Measurements from ENCODE around the gene WDR55.

Gene WDR55

DNA sequence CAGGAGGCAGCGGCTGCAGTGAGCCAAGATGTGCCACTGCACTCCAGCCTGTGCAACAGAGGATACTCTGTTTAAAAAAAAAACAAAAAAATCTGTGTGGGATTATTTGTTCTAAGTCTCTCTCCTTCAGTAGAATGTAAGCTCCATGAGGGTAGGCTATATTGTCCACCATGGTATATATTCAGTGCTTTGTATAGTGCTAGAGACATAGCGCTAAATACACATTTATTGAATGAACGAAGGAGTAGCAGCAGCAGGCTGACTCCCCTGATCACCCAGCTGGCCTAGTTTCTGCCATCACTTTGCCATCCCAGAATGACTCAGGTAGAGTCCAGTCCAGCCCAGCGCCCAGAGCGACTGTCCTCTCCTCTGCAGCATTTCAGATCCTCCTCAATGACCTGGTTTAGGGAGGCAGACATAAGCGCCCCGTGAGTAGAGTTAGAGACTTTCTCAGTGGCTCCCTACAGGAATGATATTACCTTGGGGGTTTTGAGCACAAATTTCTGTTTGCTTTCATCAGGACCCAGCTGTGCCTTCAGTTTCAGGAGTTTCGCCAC is 25.8 kb downstream of the WDR55 start:
- Histone ChIP-seq H3K27ac (ENCODE audit: insufficient read depth in 1 of 2, low read depth in 1 of 2, low read length in 2 of 2, poor library complexity in 1 of 2, severe bottlenecking in 2 of 2) (peak overlapping the region; percentile 78 to 92), H3K9me3 (ENCODE audit: control extremely low read depth in 1 of 5, control insufficient read depth in 4 of 5, insufficient read depth in 2 of 5, low read depth in 1 of 5, low read length in 4 of 5) (no peaks in the 10 kb centered on the region), H3K4me1 (ENCODE audit: control extremely low read depth in 1 of 4, control insufficient read depth in 4 of 4, insufficient read depth in 4 of 4, low read length in 3 of 4) (peaks cover 12 to 18% (median 15%) of the 10 kb centered on the region in 4 experiments), H3K4me3 (ENCODE audit: control insufficient read depth in 1 of 7, extremely low read depth in 1 of 7, insufficient read depth in 4 of 7, low read depth in 2 of 7, low read length in 6 of 7) (peak overlapping the region; percentile 75 to 96 (median 92)), H3K27me3 (replicated peaks in 2 of 5; ENCODE audit: control insufficient read depth in 4 of 5, insufficient read depth in 5 of 5, low read length in 4 of 5) (no peaks in the 10 kb centered on the region), H3K36me3 (ENCODE audit: control insufficient read depth in 4 of 4, insufficient read depth in 4 of 4, low read length in 3 of 4) (peaks cover 11 to 35% (median 27%) of the 10 kb centered on the region in 4 experiments)
- ChIA-PET CTCF (interaction anchor here (0.6 to 1.5 kb wide), 10 partner anchors 10 to 481 kb away, joined by 3 to 5 read pairs (median 3); partner anchors contain the start of genes ANKHD1, EIF4EBP3, IK and NDUFA2), POLR2A (interaction anchor here (1.1 to 1.2 kb wide), 2 partner anchors 11 to 43 kb away, joined by 4 to 5 read pairs; partner anchors contain the start of genes IK and NDUFA2)
- whole genome bisulfite sequencing (ENCODE audit: insufficient coverage) = 58% methylated on average over 8 of the region's 8 CpGs
- no peak for DNase-seq

DNA sequence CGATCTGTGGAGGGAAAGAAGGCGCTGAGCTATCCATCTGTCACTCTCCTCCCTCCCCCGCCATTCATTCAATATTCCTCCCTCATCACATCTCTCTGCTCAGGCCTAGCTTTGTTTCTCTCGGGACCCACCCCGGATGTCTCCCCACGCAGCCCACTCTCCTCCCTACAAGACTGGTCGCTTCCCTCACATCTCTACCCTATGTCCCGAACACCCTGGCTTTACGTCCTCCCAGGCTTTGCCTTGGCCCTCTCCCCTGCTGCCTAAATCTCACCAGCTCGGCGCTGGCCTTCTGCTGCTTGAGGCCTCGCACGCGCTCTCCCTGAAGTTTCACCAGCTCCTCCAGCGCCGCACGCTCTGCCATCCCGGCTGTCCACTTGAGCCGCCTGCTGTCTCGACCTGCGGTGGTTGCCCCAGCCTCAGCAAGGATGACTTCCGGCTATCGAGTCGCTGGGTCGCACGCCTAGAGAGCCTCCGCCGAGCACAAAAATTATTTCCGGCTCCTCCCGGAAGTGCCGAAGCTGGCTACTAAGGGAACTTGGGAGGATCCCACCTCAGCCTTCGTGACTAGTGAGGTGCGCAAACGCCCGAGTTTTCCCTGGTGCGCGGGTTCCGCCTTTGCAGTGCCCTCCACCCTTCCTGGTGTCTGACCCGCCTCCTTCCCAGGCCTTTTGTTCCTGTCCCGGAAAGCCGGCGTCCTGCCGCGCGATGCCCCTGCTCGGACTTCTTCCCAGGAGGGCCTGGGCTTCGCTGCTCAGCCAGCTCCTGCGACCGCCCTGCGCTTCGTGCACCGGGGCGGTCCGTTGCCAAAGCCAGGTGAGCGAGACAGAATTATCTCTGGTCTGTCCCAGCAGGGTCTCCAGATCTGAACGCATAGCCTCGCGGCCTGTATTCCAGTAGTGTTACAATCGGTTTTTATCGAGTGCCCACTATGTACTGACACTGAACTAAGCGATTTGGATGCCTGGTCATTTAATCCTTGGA is 26.5 kb downstream of the WDR55 start, which contains the start of the genes HARS1 and HARS2:
HARS1 (minus strand) TSS at position 430 of the 984 bp plus-strand sequence; CDS start at position 364, 66 bp downstream.
HARS2 (plus strand) TSS at position 515 of the 984 bp plus-strand sequence; CDS start at position 709, 194 bp downstream.
- peaks cover 16 to 42% (median 35%) of the 10 kb centered on the region in 4 experiments for H3K36me3 ChIP-seq (ENCODE audit: control insufficient read depth in 4 of 4, insufficient read depth in 4 of 4, low read length in 3 of 4)
- POLR2A ChIA-PET = interaction anchor here (0.6 to 1.2 kb wide), 5 partner anchors 10 to 203 kb away, joined by 3 to 5 read pairs (median 4); partner anchors contain the start of genes IK and NDUFA2

DNA sequence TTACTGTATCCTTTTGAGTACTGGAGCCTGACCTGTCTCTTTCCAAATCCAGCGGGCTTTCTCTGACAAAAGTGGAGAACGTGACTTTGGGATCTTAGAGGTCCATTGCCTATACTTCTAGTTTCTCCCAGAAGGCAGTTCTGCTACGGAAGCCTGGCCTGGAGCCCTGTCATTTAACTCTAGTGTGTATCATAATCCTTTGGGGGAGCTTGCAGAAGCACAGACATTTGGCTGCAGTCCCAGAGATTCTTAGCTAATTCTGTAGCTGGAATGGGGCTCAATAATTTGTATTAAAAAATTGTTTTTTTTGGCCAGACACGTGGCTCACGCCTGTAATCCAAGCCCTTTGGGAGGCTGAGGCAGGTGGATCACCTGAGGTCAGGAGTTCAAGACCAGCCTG is 29.6 kb downstream of the WDR55 start:
- POLR2A ChIA-PET = no interaction called here
- peaks cover 12 to 18% (median 15%) of the 10 kb centered on the region in 4 experiments for H3K4me1 ChIP-seq (ENCODE audit: control extremely low read depth in 1 of 4, control insufficient read depth in 4 of 4, insufficient read depth in 4 of 4, low read length in 3 of 4)
- H3K4me3 ChIP-seq (ENCODE audit: control insufficient read depth in 1 of 7, extremely low read depth in 1 of 7, insufficient read depth in 4 of 7, low read depth in 2 of 7, low read length in 6 of 7) = no peak overlapping the region
- WGBS (ENCODE audit: insufficient coverage) = 100% methylated on average over 5 of the region's 5 CpGs
- H3K27ac ChIP-seq (ENCODE audit: insufficient read depth in 1 of 2, low read depth in 1 of 2, low read length in 2 of 2, poor library complexity in 1 of 2, severe bottlenecking in 2 of 2) = no peak overlapping the region
- CTCF ChIA-PET = interaction anchor here (0.6 to 1.6 kb wide), 2 partner anchors 10 to 31 kb away, joined by 3 read pairs; no protein-coding TSS in a partner anchor
- H3K27me3 ChIP-seq (replicated peaks in 2 of 5; ENCODE audit: control insufficient read depth in 4 of 5, insufficient read depth in 5 of 5, low read length in 4 of 5) = no peaks in the 10 kb centered on the region
- DNase-seq = no peak
- H3K9me3 ChIP-seq (ENCODE audit: control extremely low read depth in 1 of 5, control insufficient read depth in 4 of 5, insufficient read depth in 2 of 5, low read depth in 1 of 5, low read length in 4 of 5) = no peaks in the 10 kb centered on the region
- peaks cover 35 to 62% (median 52%) of the 10 kb centered on the region in 4 experiments for H3K36me3 ChIP-seq (ENCODE audit: control insufficient read depth in 4 of 4, insufficient read depth in 4 of 4, low read length in 3 of 4)

More for the DNA sequence above, 26.5 kb downstream of the WDR55 start, which contains the start of the genes HARS1 and HARS2:
- Histone ChIP-seq H3K4me1 (ENCODE audit: control extremely low read depth in 1 of 4, control insufficient read depth in 4 of 4, insufficient read depth in 4 of 4, low read length in 3 of 4) (peaks cover 12 to 18% (median 15%) of the 10 kb centered on the region in 4 experiments), H3K4me3 (ENCODE audit: control insufficient read depth in 1 of 7, extremely low read depth in 1 of 7, insufficient read depth in 4 of 7, low read depth in 2 of 7, low read length in 6 of 7) (peak within 1 kb of the TSS; percentile 75 to 96 (median 92)), H3K27ac (ENCODE audit: insufficient read depth in 1 of 2, low read depth in 1 of 2, low read length in 2 of 2, poor library complexity in 1 of 2, severe bottlenecking in 2 of 2) (peak within 1 kb of the TSS; percentile 78 to 92), H3K27me3 (replicated peaks in 2 of 5; ENCODE audit: control insufficient read depth in 4 of 5, insufficient read depth in 5 of 5, low read length in 4 of 5) (no peaks in the 10 kb centered on the region), H3K9me3 (ENCODE audit: control extremely low read depth in 1 of 5, control insufficient read depth in 4 of 5, insufficient read depth in 2 of 5, low read depth in 1 of 5, low read length in 4 of 5) (no peaks in the 10 kb centered on the region)
- DNase-seq = peak; percentile 82 to 91 (median 84)
- CTCF ChIA-PET = interaction anchor here (0.6 to 1.5 kb wide), 11 partner anchors 10 to 482 kb away, joined by 3 to 5 read pairs (median 3); partner anchors contain the start of genes ANKHD1, EIF4EBP3, IK and NDUFA2
- 0% methylated on average over 56 of the region's 61 CpGs for WGBS (ENCODE audit: insufficient coverage)

DNA sequence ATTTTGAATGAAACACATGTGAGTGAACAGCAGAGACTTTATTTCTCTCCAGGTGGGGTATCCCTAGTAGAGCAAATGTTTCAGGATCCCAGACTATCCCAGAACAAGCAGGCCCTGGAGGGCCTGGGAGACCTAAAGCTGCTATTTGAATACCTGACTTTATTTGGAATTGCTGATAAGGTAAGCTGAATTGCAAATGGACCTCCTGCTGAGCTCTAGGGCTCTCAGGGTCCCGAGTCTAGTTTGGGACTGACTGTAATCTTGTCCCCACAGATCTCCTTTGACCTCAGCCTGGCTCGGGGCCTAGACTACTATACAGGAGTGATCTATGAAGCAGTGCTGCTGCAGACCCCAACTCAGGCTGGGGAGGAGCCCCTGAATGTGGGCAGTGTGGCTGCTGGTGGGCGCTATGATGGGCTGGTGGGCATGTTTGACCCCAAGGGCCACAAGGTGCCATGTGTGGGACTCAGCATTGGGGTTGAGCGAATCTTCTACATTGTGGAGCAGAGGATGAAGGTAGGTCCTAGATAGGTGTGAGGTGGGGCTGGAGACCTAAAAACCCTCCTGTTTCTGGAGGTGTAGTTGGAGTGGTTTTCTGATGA is 32.3 kb downstream of the WDR55 start:
- CTCF ChIA-PET = interaction anchor here (0.9 kb wide), 1 partner anchor 14 kb away, joined by 3 read pairs; no protein-coding TSS in a partner anchor
- Histone ChIP-seq H3K4me1 (ENCODE audit: control extremely low read depth in 1 of 4, control insufficient read depth in 4 of 4, insufficient read depth in 4 of 4, low read length in 3 of 4) (peaks cover 15 to 25% (median 18%) of the 10 kb centered on the region in 4 experiments), H3K9me3 (ENCODE audit: control extremely low read depth in 1 of 5, control insufficient read depth in 4 of 5, insufficient read depth in 2 of 5, low read depth in 1 of 5, low read length in 4 of 5) (no peaks in the 10 kb centered on the region), H3K27me3 (replicated peaks in 2 of 5; ENCODE audit: control insufficient read depth in 4 of 5, insufficient read depth in 5 of 5, low read length in 4 of 5) (no peaks in the 10 kb centered on the region), H3K36me3 (ENCODE audit: control insufficient read depth in 4 of 4, insufficient read depth in 4 of 4, low read length in 3 of 4) (peaks cover 39 to 64% (median 57%) of the 10 kb centered on the region in 4 experiments), H3K27ac (ENCODE audit: insufficient read depth in 1 of 2, low read depth in 1 of 2, low read length in 2 of 2, poor library complexity in 1 of 2, severe bottlenecking in 2 of 2) (no peak overlapping the region), H3K4me3 (ENCODE audit: control insufficient read depth in 1 of 7, extremely low read depth in 1 of 7, insufficient read depth in 4 of 7, low read depth in 2 of 7, low read length in 6 of 7) (no peak overlapping the region)
- POLR2A ChIA-PET = no interaction called here
- WGBS (ENCODE audit: insufficient coverage) = 96% methylated on average over 3 of the region's 4 CpGs
- no peak for DNase-seq

DNA sequence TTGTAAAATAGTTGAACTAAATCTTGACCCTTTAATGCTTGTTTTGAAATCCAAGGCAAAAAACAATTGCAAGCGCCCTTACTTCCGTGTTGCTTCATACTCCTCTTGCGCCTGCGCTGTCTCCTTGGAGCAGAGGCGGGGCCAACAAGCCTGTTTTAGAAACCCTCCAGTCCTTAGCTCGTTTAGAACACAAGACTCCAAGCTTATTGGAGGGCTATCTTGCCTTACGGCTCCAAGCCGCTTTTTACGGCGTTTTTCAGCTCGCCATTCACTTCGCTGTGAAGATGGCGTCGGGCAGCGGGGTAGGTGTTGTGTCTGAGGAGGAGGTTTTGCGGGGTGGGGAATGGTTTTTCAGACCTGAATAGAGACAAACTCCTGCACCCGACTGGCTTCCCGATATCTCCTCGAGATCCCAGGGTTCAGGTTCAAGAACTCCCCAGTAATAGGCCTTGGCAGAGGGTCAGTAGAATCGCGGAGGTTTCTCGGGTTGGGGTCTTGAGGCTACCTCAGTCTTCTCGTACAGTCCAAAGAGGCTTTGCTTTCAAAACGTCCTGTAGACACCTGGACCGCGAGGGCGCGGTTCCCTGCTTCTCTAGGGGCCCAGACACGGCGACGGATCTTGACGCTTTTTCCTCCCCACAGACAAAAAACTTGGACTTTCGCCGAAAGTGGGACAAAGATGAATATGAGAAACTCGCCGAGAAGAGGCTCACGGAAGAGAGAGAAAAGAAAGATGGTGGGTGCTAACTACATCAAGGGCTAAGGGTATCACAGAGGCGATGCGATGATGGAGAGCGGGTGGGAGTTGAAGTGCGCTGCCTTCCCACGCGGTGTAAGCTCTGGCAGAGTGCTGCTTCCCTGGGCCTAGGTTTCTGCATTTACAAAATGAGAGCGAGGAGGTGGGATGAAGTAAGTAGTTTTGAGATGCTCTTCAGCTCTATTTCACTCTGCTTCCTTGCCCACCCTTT is 35.8 kb downstream of the WDR55 start, which contains the start of gene ZMAT2:
ZMAT2 (plus strand) TSS at position 271 of the 968 bp plus-strand sequence; CDS start at position 285, 14 bp downstream.
- H3K4me3 ChIP-seq (ENCODE audit: control insufficient read depth in 1 of 7, extremely low read depth in 1 of 7, insufficient read depth in 4 of 7, low read depth in 2 of 7, low read length in 6 of 7) = peak within 1 kb of the TSS; percentile 84 to 100 (median 98)
- no peaks in the 10 kb centered on the region for H3K27me3 ChIP-seq (replicated peaks in 2 of 5; ENCODE audit: control insufficient read depth in 4 of 5, insufficient read depth in 5 of 5, low read length in 4 of 5)
- CTCF ChIA-PET = interaction anchor here (1.1 to 2.5 kb wide), 2 partner anchors 10 to 37 kb away, joined by 4 to 16 read pairs; no protein-coding TSS in a partner anchor
- H3K36me3 ChIP-seq (ENCODE audit: control insufficient read depth in 4 of 4, insufficient read depth in 4 of 4, low read length in 3 of 4) = peaks cover 38 to 77% (median 62%) of the 10 kb centered on the region in 4 experiments
- 2% methylated on average over 27 of the region's 44 CpGs for WGBS (ENCODE audit: insufficient coverage)
- DNase-seq = peak; percentile 99
- peaks cover 9 to 19% (median 15%) of the 10 kb centered on the region in 4 experiments for H3K4me1 ChIP-seq (ENCODE audit: control extremely low read depth in 1 of 4, control insufficient read depth in 4 of 4, insufficient read depth in 4 of 4, low read length in 3 of 4)
- POLR2A ChIA-PET = interaction anchor here (0.6 to 2.0 kb wide), 2 partner anchors 9 to 11 kb away, joined by 3 to 4 read pairs; partner anchors contain the start of genes HARS1 and HARS2
- peak within 1 kb of the TSS; percentile 83 to 89 for H3K27ac ChIP-seq (ENCODE audit: insufficient read depth in 1 of 2, low read depth in 1 of 2, low read length in 2 of 2, poor library complexity in 1 of 2, severe bottlenecking in 2 of 2)
- H3K9me3 ChIP-seq (ENCODE audit: control extremely low read depth in 1 of 5, control insufficient read depth in 4 of 5, insufficient read depth in 2 of 5, low read depth in 1 of 5, low read length in 4 of 5) = no peaks in the 10 kb centered on the region

Data from common myeloid progenitor, CD34-positive (primary cell).